D341Med (cell line): ENCODE results near the gene ANKRD65.
"Not testable (repeated sequence)": the region's sequence is repeated elsewhere in the genome, so short reads cannot be mapped to it uniquely, and the experiment has no call there.

Experiments used
- DNase-seq: peaks from one replicate; pipeline ENCODE4 v3.0.0; 2012; ENCODE audit warnings: low spot score

The ANKRD65 gene

GRCh38 chr1:1370094-1370493 lies 51.0 kb downstream of the ANKRD65 start:
- DNase-seq, result not testable (repeated sequence)
